Measurements from ENCODE around the gene TTC21A. TPM values are rescaled to one million over a fixed set of nuclear protein-coding genes. Genes with fewer than 3 reads are reported as not detected.

TTC21A gene
- total and polyA plus RNA-seq, 4 donors: 6.1 to 30.4 (median 11.7) TPM

DNA sequence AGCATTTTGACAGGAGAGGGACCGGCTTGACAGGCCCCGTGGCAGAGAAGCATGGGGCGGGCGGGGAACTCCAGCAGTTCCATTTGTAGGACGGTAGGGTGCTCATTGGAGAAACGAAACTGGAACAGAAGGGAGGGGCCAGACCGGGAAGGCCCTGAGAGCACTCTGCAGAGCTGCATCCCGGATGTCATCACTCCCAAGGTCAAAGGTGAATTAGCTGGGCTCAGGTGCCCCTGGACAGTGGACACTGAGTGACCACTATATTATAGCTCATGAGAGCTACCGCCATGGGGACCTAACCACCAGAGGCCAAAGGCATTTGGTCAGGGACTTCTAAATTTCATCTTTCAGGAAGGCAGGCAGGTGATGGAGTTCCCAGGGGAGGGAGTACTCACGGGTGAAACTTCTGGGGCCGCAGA lies 38.6 kb downstream of the TTC21A start:
- no peaks in the 10 kb centered on the region for H3K9me3 ChIP-seq (ENCODE audit: control insufficient read depth in 4 of 4, insufficient read depth in 3 of 4, low read length in 3 of 4)
- peaks cover 34 to 63% (median 55%) of the 10 kb centered on the region in 5 donors for H3K4me1 ChIP-seq (ENCODE audit: control insufficient read depth in 5 of 5, insufficient read depth in 5 of 5, low read length in 5 of 5)
- H3K4me3 ChIP-seq: no peak overlapping the region
- DNase-seq (no peak), ATAC-seq (ENCODE audit: insufficient read depth, low FRiP score) (peak; percentile 29)
- TF ChIP-seq, protein P1, sequence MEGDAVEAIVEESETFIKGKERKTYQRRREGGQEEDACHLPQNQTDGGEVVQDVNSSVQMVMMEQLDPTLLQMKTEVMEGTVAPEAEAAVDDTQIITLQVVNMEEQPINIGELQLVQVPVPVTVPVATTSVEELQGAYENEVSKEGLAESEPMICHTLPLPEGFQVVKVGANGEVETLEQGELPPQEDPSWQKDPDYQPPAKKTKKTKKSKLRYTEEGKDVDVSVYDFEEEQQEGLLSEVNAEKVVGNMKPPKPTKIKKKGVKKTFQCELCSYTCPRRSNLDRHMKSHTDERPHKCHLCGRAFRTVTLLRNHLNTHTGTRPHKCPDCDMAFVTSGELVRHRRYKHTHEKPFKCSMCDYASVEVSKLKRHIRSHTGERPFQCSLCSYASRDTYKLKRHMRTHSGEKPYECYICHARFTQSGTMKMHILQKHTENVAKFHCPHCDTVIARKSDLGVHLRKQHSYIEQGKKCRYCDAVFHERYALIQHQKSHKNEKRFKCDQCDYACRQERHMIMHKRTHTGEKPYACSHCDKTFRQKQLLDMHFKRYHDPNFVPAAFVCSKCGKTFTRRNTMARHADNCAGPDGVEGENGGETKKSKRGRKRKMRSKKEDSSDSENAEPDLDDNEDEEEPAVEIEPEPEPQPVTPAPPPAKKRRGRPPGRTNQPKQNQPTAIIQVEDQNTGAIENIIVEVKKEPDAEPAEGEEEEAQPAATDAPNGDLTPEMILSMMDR (IDR thresholded peaks at IDR 0.05; ENCODE audit: control extremely low read depth, extremely low read depth): no peak
- H3K27me3 ChIP-seq (ENCODE audit: control insufficient read depth in 3 of 3, insufficient read depth in 3 of 3, low read length in 2 of 3): no peaks in the 10 kb centered on the region
- peak overlapping the region in 1 of 2 donors; percentile 95 for H3K27ac ChIP-seq (ENCODE audit: low read depth in 1 of 2, low read length in 1 of 2)
- WGBS, 2 donors: 43 to 57% methylated on average over 11 of the region's 11 CpGs
- peaks cover 15 to 47% (median 18%) of the 10 kb centered on the region in 4 donors for H3K36me3 ChIP-seq (ENCODE audit: control insufficient read depth in 4 of 4, insufficient read depth in 4 of 4, low read length in 4 of 4)
- H3K9ac ChIP-seq (ENCODE audit: insufficient read depth in 1 of 2, low read length in 2 of 2): no peak overlapping the region

DNA sequence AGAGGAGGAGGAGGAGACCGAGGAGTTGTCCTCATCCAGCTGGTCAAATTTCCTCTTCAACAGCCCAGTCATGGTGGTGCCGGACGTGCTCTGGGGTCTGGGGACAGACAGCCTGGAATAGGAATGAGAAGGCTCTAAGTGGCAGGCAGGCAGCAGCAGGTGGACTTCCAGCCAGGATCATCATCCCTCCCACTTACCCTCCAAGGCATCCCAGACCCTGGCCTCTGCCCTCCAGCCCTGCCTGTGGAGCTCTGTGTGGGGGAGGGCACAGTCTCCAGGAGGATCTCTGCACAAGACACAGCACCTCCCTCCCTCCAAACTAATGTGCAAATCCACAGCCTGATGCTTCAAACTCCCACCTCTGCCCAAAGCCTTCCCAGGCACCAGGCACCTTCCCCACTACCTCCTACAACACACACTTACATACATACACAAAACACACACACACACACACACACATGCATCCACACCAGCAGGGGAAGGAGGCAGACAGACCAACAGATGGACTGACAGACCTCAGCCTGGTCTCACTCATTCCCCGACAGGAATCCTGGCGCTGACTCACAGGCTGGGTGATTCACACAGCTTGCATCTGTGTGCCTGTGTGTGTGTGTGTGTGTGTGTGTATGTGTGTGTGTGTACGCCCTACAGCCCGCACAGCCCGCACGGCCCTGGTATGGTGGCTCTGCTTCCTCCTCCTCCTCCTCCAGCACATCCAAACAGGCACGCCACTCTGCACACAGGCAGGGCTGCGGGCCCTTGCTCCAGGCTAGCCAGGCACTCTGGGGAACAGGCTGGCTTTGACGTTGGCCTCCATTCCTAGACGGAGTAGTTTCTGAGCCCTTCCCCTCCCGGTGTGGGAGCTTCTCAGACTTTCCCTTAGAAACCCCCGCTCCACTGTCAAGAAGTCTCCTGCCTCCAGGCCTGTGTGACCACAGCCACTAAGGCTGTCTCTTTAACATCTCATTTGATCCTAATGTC lies 39.4 kb downstream of the TTC21A start:
- WGBS, 2 donors: 16 to 17% methylated on average over 15 of the region's 15 CpGs
- Histone ChIP-seq H3K4me3 (no peak overlapping the region), H3K27ac (ENCODE audit: low read depth in 1 of 2, low read length in 1 of 2) (peak overlapping the region; percentile 67 to 95), H3K27me3 (ENCODE audit: control insufficient read depth in 3 of 3, insufficient read depth in 3 of 3, low read length in 2 of 3) (no peaks in the 10 kb centered on the region), H3K9ac (ENCODE audit: insufficient read depth in 1 of 2, low read length in 2 of 2) (peak overlapping the region; percentile 21 to 30), H3K9me3 (ENCODE audit: control insufficient read depth in 4 of 4, insufficient read depth in 3 of 4, low read length in 3 of 4) (no peaks in the 10 kb centered on the region), H3K4me1 (ENCODE audit: control insufficient read depth in 5 of 5, insufficient read depth in 5 of 5, low read length in 5 of 5) (peaks cover 27 to 63% (median 51%) of the 10 kb centered on the region in 5 donors), H3K36me3 (ENCODE audit: control insufficient read depth in 4 of 4, insufficient read depth in 4 of 4, low read length in 4 of 4) (peaks cover 15 to 41% (median 18%) of the 10 kb centered on the region in 4 donors)
- TF ChIP-seq, protein P1 (IDR thresholded peaks at IDR 0.05; ENCODE audit: control extremely low read depth, extremely low read depth): no peak
- DNase-seq: peak; percentile 61 to 73 (median 66)
- peak; percentile 70 for ATAC-seq (ENCODE audit: insufficient read depth, low FRiP score)

DNA sequence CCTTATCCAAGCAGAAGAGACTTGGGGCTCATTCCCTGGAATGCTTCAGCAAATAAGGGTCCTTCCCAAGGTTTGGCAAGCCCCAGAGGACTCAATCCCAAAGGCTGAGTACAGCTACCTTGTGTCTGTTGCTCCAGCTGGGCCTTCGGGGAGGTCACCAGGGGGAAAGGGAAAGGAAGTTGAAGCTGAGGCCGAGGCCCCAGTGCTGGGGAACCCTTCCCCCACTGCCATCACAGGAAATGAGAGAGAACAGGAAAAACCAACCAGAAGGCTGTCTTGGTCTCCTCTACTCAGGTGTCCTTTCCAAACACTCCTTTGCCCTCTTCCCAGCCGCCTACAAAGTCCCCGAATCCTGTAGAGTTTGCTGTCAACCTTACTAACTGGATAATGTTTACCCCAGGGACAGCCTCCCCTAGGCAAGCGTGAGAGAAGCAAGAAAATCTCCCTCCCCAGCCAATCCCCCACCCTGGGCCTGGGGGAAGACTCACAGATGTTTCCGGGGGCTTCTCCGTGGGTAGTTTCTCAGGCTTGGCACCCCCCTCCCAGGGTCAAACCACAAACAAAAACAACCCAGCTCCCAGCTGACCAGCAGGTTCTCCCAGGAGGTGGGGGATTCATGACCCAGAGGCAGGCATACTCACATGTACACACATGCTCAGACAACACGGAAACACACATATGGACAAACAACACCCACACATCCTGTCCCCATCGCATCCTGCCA lies 40.4 kb downstream of the TTC21A start:
- peak overlapping the region; percentile 21 to 26 for H3K9ac ChIP-seq (ENCODE audit: insufficient read depth in 1 of 2, low read length in 2 of 2)
- H3K4me1 ChIP-seq (ENCODE audit: control insufficient read depth in 5 of 5, insufficient read depth in 5 of 5, low read length in 5 of 5): peaks cover 21 to 66% (median 47%) of the 10 kb centered on the region in 5 donors
- peak overlapping the region; percentile 67 to 95 for H3K27ac ChIP-seq (ENCODE audit: low read depth in 1 of 2, low read length in 1 of 2)
- ATAC-seq (ENCODE audit: insufficient read depth, low FRiP score) (no peak), DNase-seq (peak; percentile 44 to 74 (median 61))
- WGBS, 2 donors: 5 to 14% methylated on average over 9 of the region's 9 CpGs
- peaks cover 10 to 31% (median 15%) of the 10 kb centered on the region in 4 donors for H3K36me3 ChIP-seq (ENCODE audit: control insufficient read depth in 4 of 4, insufficient read depth in 4 of 4, low read length in 4 of 4)
- H3K4me3 ChIP-seq: no peak overlapping the region
- no peaks in the 10 kb centered on the region for H3K9me3 ChIP-seq (ENCODE audit: control insufficient read depth in 4 of 4, insufficient read depth in 3 of 4, low read length in 3 of 4)
- TF ChIP-seq, protein P1 (IDR thresholded peaks at IDR 0.05; ENCODE audit: control extremely low read depth, extremely low read depth): no peak
- no peaks in the 10 kb centered on the region for H3K27me3 ChIP-seq (ENCODE audit: control insufficient read depth in 3 of 3, insufficient read depth in 3 of 3, low read length in 2 of 3)

Data from lung (tissue), 12 donors.